Colonic mucosa (tissue), 4 donors: ENCODE results near the gene KISS1R. TPM values are rescaled to one million over a fixed set of nuclear protein-coding genes. Genes with fewer than 3 reads are reported as not detected.
A peak's percentile ranks its signal among the peaks of the same experiment; 100 is the strongest.

Experiments
- DNase-seq: peaks from one replicate; pipeline ENCODE4 v3.0.0-alpha.2; 2020
- H3K27ac ChIP-seq: fragments of 200-600 bp; one replicate; pipeline ENCODE4 v1.8.0; 2021
- H3K27me3 ChIP-seq: fragments of 200-600 bp; one replicate; pipeline ENCODE4 v1.8.0; 2021
- H3K36me3 ChIP-seq: fragments of 200-600 bp; one replicate; pipeline ENCODE4 v1.8.0; 2021
- H3K4me1 ChIP-seq: fragments of 200-600 bp; one replicate; pipeline ENCODE4 v1.8.0; 2021; ENCODE audit warnings: mild to moderate bottlenecking
- H3K4me3 ChIP-seq: fragments of 200-600 bp; one replicate; pipeline ENCODE4 v1.8.0; 2021
- H3K9ac ChIP-seq, 2 donors: one replicate each; pipeline ENCODE4 v1.7.0; 2013; ENCODE audit warnings: control low read depth in 2 of 2, low read depth in 2 of 2, low read length in 2 of 2
- H3K9me3 ChIP-seq: fragments of 200-600 bp; one replicate; pipeline ENCODE4 v1.8.0; 2021
- intact Hi-C: fragments of 100-400 bp; cut with DNase I; formaldehyde crosslinking; loops from one replicate; pipeline ENCODE4 v1.14.1; 2022
- total RNA-seq, 2 donors: library from RNA; stranded (reverse); fragmentation: NEBNext Ultra II Directional in 1 of 2; extraction: Animal tissue kit (Norgen Biotek cat#: 25700) in 1 of 2; gene quantifications; one replicate each; pipeline ENCODE4 v1.2.1, GENCODE V29; 2021
- TF ChIP-seq, protein P1 (sequence below): fragments of 200-600 bp; IDR thresholded peaks from one replicate; pipeline ENCODE4 v1.8.0; 2022; ENCODE audit warnings: antibody characterized with exemption, mild to moderate bottlenecking
- donor health status: healthy.
- donor health status: DM: no; HTN: no; CAD: no.
- donor health status: DM: no; HTN: no; CAD: no.

Gene KISS1R
- total RNA-seq, 2 donors from 2014 or later = 0.21 TPM; not detected in 1

GRCh38 chr19:900302-901111, 16.6 kb upstream of the KISS1R start:
- Histone ChIP-seq H3K27ac (no peak overlapping the region), H3K27me3 (no peaks in the 10 kb centered on the region), H3K4me1 (no peaks in the 10 kb centered on the region), H3K4me3 (no peak overlapping the region), H3K36me3 (no peaks in the 10 kb centered on the region), H3K9me3 (no peaks in the 10 kb centered on the region), H3K9ac (no peak overlapping the region)
- intact Hi-C loops = no loop called here
- TF ChIP-seq, protein P1, sequence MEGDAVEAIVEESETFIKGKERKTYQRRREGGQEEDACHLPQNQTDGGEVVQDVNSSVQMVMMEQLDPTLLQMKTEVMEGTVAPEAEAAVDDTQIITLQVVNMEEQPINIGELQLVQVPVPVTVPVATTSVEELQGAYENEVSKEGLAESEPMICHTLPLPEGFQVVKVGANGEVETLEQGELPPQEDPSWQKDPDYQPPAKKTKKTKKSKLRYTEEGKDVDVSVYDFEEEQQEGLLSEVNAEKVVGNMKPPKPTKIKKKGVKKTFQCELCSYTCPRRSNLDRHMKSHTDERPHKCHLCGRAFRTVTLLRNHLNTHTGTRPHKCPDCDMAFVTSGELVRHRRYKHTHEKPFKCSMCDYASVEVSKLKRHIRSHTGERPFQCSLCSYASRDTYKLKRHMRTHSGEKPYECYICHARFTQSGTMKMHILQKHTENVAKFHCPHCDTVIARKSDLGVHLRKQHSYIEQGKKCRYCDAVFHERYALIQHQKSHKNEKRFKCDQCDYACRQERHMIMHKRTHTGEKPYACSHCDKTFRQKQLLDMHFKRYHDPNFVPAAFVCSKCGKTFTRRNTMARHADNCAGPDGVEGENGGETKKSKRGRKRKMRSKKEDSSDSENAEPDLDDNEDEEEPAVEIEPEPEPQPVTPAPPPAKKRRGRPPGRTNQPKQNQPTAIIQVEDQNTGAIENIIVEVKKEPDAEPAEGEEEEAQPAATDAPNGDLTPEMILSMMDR = no peak
- DNase-seq = peak; percentile 51

GRCh38 chr19:901216-902092, 15.7 kb upstream of the KISS1R start:
- H3K27me3 ChIP-seq = no peaks in the 10 kb centered on the region
- TF ChIP-seq, protein P1 = no peak
- no peak for DNase-seq
- H3K9me3 ChIP-seq = no peaks in the 10 kb centered on the region
- intact Hi-C loops = no loop called here
- no peak overlapping the region for H3K27ac ChIP-seq
- no peaks in the 10 kb centered on the region for H3K4me1 ChIP-seq
- H3K36me3 ChIP-seq = no peaks in the 10 kb centered on the region
- no peak overlapping the region for H3K9ac ChIP-seq
- H3K4me3 ChIP-seq = no peak overlapping the region

DNA sequence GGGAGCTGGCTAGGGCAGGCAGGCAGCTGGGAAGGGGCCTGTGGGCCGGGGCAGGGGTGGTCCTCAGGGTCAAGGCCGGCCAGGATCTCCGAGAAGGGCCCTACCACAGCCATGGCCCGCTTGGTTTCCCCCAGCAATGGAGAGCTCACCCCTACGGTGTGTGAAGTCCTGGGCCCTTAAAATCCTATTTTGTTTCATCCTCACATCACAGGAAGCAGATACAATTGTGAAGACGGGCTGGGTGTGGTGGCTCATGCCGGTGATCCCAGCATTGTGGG, 15.1 kb upstream of the KISS1R start:
- no peaks in the 10 kb centered on the region for H3K9me3 ChIP-seq
- H3K4me3 ChIP-seq = no peak overlapping the region
- H3K27me3 ChIP-seq = no peaks in the 10 kb centered on the region
- intact Hi-C loops = no loop called here
- no peaks in the 10 kb centered on the region for H3K36me3 ChIP-seq
- H3K4me1 ChIP-seq = no peaks in the 10 kb centered on the region
- H3K27ac ChIP-seq = no peak overlapping the region
- DNase-seq = no peak
- TF ChIP-seq, protein P1 = no peak
- no peak overlapping the region for H3K9ac ChIP-seq

GRCh38 chr19:902446-903226, 14.5 kb upstream of the KISS1R start:
- intact Hi-C loops = no loop called here
- H3K9ac ChIP-seq = no peak overlapping the region
- H3K36me3 ChIP-seq = no peaks in the 10 kb centered on the region
- H3K4me1 ChIP-seq = no peaks in the 10 kb centered on the region
- TF ChIP-seq, protein P1 = no peak
- no peaks in the 10 kb centered on the region for H3K9me3 ChIP-seq
- H3K27ac ChIP-seq = no peak overlapping the region
- DNase-seq = no peak
- no peaks in the 10 kb centered on the region for H3K27me3 ChIP-seq
- no peak overlapping the region for H3K4me3 ChIP-seq

- H3K4me1 ChIP-seq = no peaks in the 10 kb centered on the region
- no peaks in the 10 kb centered on the region for H3K9me3 ChIP-seq
- intact Hi-C loops = no loop called here
- no peaks in the 10 kb centered on the region for H3K27me3 ChIP-seq
- H3K36me3 ChIP-seq = no peaks in the 10 kb centered on the region
- H3K27ac ChIP-seq = no peak overlapping the region
- no peak for DNase-seq
- no peak overlapping the region for H3K4me3 ChIP-seq
- TF ChIP-seq, protein P1 = no peak
- no peak overlapping the region for H3K9ac ChIP-seq
These were observed 13.8 kb upstream of the KISS1R start for GRCh38 chr19:903266-903797.
